Duodenal mucosa (tissue), 2 donors: Measurements from ENCODE around the gene SORCS2.
"Not testable (repeated sequence)": the region's sequence is repeated elsewhere in the genome, so short reads cannot be mapped to it uniquely, and the experiment has no call there.

Source experiments
- H3K27ac ChIP-seq: one replicate; pipeline ENCODE4 v1.7.0; 2013; ENCODE audit warnings: low read depth, low read length
- H3K27me3 ChIP-seq, 2 donors: one replicate each; pipeline ENCODE4 v1.7.0; 2013; ENCODE audit warnings: low read length in 2 of 2, control low read depth in 1 of 2; ENCODE audit not compliant: insufficient read depth in 2 of 2, control insufficient read depth in 1 of 2
- H3K36me3 ChIP-seq, 2 donors: one replicate each; pipeline ENCODE4 v1.7.0; 2013; ENCODE audit warnings: low read length in 2 of 2, control low read depth in 1 of 2; ENCODE audit not compliant: insufficient read depth in 2 of 2, control insufficient read depth in 1 of 2
- H3K4me1 ChIP-seq, 2 donors: one replicate each; pipeline ENCODE4 v1.7.0; 2013; ENCODE audit warnings: low read length in 2 of 2, control low read depth in 1 of 2; ENCODE audit not compliant: insufficient read depth in 2 of 2, control insufficient read depth in 1 of 2
- H3K4me3 ChIP-seq, 2 donors: one replicate each; pipeline ENCODE4 v1.7.0; 2013; ENCODE audit warnings: low read length in 2 of 2, low read depth in 1 of 2
- H3K9ac ChIP-seq, 2 donors: one replicate each; pipeline ENCODE4 v1.7.0; 2013; ENCODE audit warnings: low read length in 2 of 2, low read depth in 1 of 2
- H3K9me3 ChIP-seq, 2 donors: one replicate each; pipeline ENCODE4 v1.7.0; 2013; ENCODE audit warnings: low read length in 2 of 2, control low read depth in 1 of 2; ENCODE audit not compliant: control insufficient read depth in 1 of 2

The SORCS2 gene

GRCh38 chr4:7441201-7441600 lies 248.9 kb downstream of the SORCS2 start:
- Histone ChIP-seq H3K27me3 (peaks cover 0 to 5% of the 10 kb centered on the region in 2 donors), H3K27ac (no peak overlapping the region), H3K4me3 (no peak overlapping the region)

GRCh38 chr4:7442574-7443162 lies 250.3 kb downstream of the SORCS2 start:
- peaks cover 0 to 5% of the 10 kb centered on the region in 2 donors for H3K27me3 ChIP-seq
- no peaks in the 10 kb centered on the region for H3K36me3 ChIP-seq
- H3K27ac ChIP-seq, result no peak overlapping the region
- no peaks in the 10 kb centered on the region for H3K4me1 ChIP-seq
- H3K4me3 ChIP-seq, result no peak overlapping the region
- no peaks in the 10 kb centered on the region for H3K9me3 ChIP-seq
- H3K9ac ChIP-seq, result no peak overlapping the region

More at GRCh38 chr4:7441201-7441600, 248.9 kb downstream of the SORCS2 start:
- Histone ChIP-seq H3K4me1 (no peaks in the 10 kb centered on the region), H3K9ac (no peak overlapping the region), H3K9me3 (no peaks in the 10 kb centered on the region), H3K36me3 (no peaks in the 10 kb centered on the region)

- Histone ChIP-seq H3K4me1 (no peaks in the 10 kb centered on the region), H3K4me3 (no peak overlapping the region), H3K27me3 (peaks cover 0 to 5% of the 10 kb centered on the region in 2 donors), H3K36me3 (no peaks in the 10 kb centered on the region), H3K27ac (no peak overlapping the region), H3K9me3 (no peaks in the 10 kb centered on the region), H3K9ac (no peak overlapping the region)
Measured at GRCh38 chr4:7444314-7444713, 252.0 kb downstream of the SORCS2 start.

GRCh38 chr4:7444731-7445130 lies 252.4 kb downstream of the SORCS2 start:
- Histone ChIP-seq H3K36me3 (no peaks in the 10 kb centered on the region), H3K9ac (no peak overlapping the region), H3K4me1 (no peaks in the 10 kb centered on the region), H3K27me3 (peaks cover 0 to 5% of the 10 kb centered on the region in 2 donors), H3K27ac (no peak overlapping the region), H3K9me3 (no peaks in the 10 kb centered on the region), H3K4me3 (no peak overlapping the region)

GRCh38 chr4:7447236-7447635 lies 254.9 kb downstream of the SORCS2 start:
- Histone ChIP-seq H3K9me3 (no peaks in the 10 kb centered on the region), H3K4me1 (no peaks in the 10 kb centered on the region), H3K9ac (no peak overlapping the region), H3K27ac (no peak overlapping the region), H3K27me3 (peaks cover 0 to 5% of the 10 kb centered on the region in 2 donors), H3K36me3 (no peaks in the 10 kb centered on the region), H3K4me3 (no peak overlapping the region)

GRCh38 chr4:7448036-7448435 lies 255.7 kb downstream of the SORCS2 start:
- no peaks in the 10 kb centered on the region for H3K36me3 ChIP-seq
- no peak overlapping the region for H3K27ac ChIP-seq
- no peak overlapping the region for H3K9ac ChIP-seq
- no peaks in the 10 kb centered on the region for H3K4me1 ChIP-seq
- no peak overlapping the region for H3K4me3 ChIP-seq
- H3K27me3 ChIP-seq, result peaks cover 0 to 5% of the 10 kb centered on the region in 2 donors
- H3K9me3 ChIP-seq, result no peaks in the 10 kb centered on the region

GRCh38 chr4:7450775-7451433 lies 258.6 kb downstream of the SORCS2 start:
- H3K36me3 ChIP-seq, result no peaks in the 10 kb centered on the region
- no peak overlapping the region for H3K4me3 ChIP-seq
- H3K27me3 ChIP-seq, result no peaks in the 10 kb centered on the region
- H3K9me3 ChIP-seq, result no peaks in the 10 kb centered on the region
- no peak overlapping the region for H3K9ac ChIP-seq
- H3K27ac ChIP-seq, result no peak overlapping the region
- H3K4me1 ChIP-seq, result no peaks in the 10 kb centered on the region

GRCh38 chr4:7451434-7451789 lies 259.1 kb downstream of the SORCS2 start:
- Histone ChIP-seq H3K36me3 (no peaks in the 10 kb centered on the region), H3K27ac (no peak overlapping the region), H3K27me3 (no peaks in the 10 kb centered on the region), H3K9me3 (no peaks in the 10 kb centered on the region), H3K4me3 (no peak overlapping the region), H3K9ac (no peak overlapping the region), H3K4me1 (no peaks in the 10 kb centered on the region)

GRCh38 chr4:7451800-7452199 lies 259.5 kb downstream of the SORCS2 start:
- no peaks in the 10 kb centered on the region for H3K36me3 ChIP-seq
- H3K9me3 ChIP-seq, result no peaks in the 10 kb centered on the region
- no peak overlapping the region for H3K4me3 ChIP-seq
- H3K27ac ChIP-seq, result no peak overlapping the region
- no peak overlapping the region for H3K9ac ChIP-seq
- H3K27me3 ChIP-seq, result no peaks in the 10 kb centered on the region
- H3K4me1 ChIP-seq, result no peaks in the 10 kb centered on the region

- not testable (repeated sequence) for H3K36me3 ChIP-seq, H3K27ac ChIP-seq, H3K27me3 ChIP-seq, H3K9me3 ChIP-seq, H3K9ac ChIP-seq, H3K4me3 ChIP-seq, H3K4me1 ChIP-seq
Measured at GRCh38 chr4:7452802-7453201, 260.5 kb downstream of the SORCS2 start.
